IPS-18c (cell line): ENCODE results near the gene IL17D.

Source experiments
- H3K4me3 ChIP-seq: 2 replicates; pipeline ENCODE4 v1.7.0; 2013; ENCODE audit warnings: low read depth, mild to moderate bottlenecking, low read length, moderate library complexity; ENCODE audit not compliant: insufficient read depth
- H3K9me3 ChIP-seq: one replicate; pipeline ENCODE4 v1.6.1; 2013; ENCODE audit warnings: mild to moderate bottlenecking, low read length, moderate library complexity; ENCODE audit not compliant: control insufficient read depth, insufficient read depth

Gene IL17D

GRCh38 chr13:20713751-20714150, 10.3 kb downstream of the IL17D start:
- Histone ChIP-seq H3K9me3 (peaks cover 3% of the 10 kb centered on the region), H3K4me3 (no peak overlapping the region)

GRCh38 chr13:20714161-20714560, 10.7 kb downstream of the IL17D start:
- Histone ChIP-seq H3K4me3 (no peak overlapping the region), H3K9me3 (peaks cover 3% of the 10 kb centered on the region)

DNA sequence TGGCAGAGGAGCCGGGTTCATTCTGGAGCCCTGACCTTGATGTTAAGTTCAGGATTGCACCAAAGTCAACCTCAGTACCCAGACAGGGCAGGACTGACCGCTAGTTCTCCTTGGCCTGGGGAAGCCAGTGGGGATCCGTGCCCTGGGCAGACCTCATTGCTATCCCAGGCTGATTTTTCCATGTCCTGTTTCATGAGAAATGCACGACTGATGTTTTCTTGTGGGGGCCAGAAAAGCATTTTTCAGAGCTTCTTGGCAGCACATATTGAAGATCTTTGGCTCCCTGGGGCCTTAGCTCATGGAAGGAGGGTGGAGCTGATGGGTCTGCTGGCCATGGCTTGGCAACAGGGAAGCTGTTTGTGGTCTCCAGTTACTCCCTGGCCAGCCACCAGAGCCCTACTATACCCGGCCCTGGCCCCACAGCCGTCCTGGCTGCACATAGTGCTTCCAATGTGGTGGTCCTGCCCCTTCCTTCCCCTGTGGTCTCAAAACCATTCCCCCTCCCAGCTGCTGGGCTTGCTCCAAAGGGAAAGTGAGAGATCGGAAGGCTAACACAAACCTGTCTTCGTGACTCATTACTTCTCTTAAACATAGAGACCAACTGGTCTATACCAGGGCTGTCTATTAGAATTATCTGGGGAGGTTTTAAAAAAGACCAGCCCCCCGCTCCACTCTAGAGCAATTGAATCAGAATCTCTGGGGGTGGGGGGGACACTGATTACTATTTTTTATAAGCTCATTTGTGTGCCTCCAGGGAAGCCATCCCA, 11.2 kb downstream of the IL17D start:
- H3K4me3 ChIP-seq: no peak overlapping the region

GRCh38 chr13:20715330-20715712, 11.8 kb downstream of the IL17D start:
- Histone ChIP-seq H3K4me3 (no peak overlapping the region), H3K9me3 (peaks cover 3% of the 10 kb centered on the region)

More for the DNA sequence above, 11.2 kb downstream of the IL17D start:
- peaks cover 3% of the 10 kb centered on the region for H3K9me3 ChIP-seq

- Histone ChIP-seq H3K9me3 (peaks cover 3% of the 10 kb centered on the region), H3K4me3 (no peak overlapping the region)
Measured at GRCh38 chr13:20716951-20717350, 13.5 kb downstream of the IL17D start.

GRCh38 chr13:20717581-20718542, 14.4 kb downstream of the IL17D start:
- Histone ChIP-seq H3K9me3 (peaks cover 2% of the 10 kb centered on the region), H3K4me3 (no peak overlapping the region)

DNA sequence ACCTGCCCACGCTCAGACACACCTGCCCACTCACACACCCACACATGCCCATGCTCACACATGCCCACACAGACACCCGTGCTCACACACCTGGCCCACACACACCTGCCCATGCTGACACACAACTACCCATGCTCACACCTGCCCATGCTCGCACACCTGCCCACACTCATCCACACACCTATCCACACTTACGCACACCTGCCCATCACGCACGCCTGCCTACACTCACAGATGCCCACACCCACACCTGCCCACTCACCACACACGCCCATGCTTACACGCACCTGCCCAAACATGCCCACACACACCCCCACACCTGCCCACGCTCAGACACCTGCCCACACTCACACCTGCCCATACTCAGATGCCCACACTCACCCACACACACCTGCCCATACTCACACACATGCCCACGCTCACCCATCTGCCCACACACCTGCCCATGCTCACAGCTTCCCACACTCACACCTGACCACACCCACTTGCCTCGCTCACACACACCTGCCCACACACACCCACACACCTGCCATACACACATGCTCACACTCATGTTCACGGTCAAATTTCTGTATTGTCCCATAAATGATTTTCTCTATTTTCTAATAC, 15.6 kb downstream of the IL17D start:
- Histone ChIP-seq H3K4me3 (no peak overlapping the region), H3K9me3 (no peaks in the 10 kb centered on the region)

GRCh38 chr13:20719783-20720182, 16.3 kb downstream of the IL17D start:
- H3K4me3 ChIP-seq: no peak overlapping the region

DNA sequence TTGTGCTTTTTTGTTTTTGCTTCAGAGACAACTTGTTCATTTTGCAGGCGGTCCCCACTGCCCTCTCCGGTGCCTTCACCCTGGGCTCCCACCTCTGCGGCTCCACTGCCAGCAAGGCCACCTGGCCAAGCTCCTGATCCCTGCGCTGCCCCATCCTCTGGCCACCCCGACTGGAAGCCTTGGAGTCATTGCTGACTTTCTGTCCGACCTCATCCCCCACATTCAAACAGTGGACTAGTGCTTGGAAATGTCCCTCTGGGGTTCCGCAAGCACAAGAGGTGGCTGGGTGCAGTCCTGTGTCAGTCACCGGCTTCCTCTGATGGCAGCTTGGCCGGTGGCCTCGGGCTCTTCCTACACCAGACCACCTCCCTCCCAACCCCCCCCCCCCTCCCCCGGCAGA, 17.0 kb downstream of the IL17D start:
- H3K4me3 ChIP-seq: no peak overlapping the region

More at GRCh38 chr13:20719783-20720182, 16.3 kb downstream of the IL17D start:
- no peaks in the 10 kb centered on the region for H3K9me3 ChIP-seq

GRCh38 chr13:20721058-20721453, 17.6 kb downstream of the IL17D start:
- H3K4me3 ChIP-seq: peak overlapping the region; percentile 59; the same call in 1 of the 2 replicates

More for the DNA sequence above, 17.0 kb downstream of the IL17D start:
- H3K9me3 ChIP-seq: no peaks in the 10 kb centered on the region

DNA sequence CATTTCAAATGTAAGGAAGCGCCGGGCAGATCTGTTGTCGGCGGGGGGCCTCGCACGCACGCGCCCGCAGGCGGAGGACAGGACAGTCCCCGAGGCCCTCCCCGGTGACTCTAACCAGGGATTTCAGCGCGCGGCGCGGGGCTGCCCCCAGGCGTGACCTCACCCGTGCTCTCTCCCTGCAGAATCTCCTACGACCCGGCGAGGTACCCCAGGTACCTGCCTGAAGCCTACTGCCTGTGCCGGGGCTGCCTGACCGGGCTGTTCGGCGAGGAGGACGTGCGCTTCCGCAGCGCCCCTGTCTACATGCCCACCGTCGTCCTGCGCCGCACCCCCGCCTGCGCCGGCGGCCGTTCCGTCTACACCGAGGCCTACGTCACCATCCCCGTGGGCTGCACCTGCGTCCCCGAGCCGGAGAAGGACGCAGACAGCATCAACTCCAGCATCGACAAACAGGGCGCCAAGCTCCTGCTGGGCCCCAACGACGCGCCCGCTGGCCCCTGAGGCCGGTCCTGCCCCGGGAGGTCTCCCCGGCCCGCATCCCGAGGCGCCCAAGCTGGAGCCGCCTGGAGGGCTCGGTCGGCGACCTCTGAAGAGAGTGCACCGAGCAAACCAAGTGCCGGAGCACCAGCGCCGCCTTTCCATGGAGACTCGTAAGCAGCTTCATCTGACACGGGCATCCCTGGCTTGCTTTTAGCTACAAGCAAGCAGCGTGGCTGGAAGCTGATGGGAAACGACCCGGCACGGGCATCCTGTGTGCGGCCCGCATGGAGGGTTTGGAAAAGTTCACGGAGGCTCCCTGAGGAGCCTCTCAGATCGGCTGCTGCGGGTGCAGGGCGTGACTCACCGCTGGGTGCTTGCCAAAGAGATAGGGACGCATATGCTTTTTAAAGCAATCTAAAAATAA, 18.2 kb downstream of the IL17D start:
- Histone ChIP-seq H3K4me3 (peak overlapping the region; percentile 59), H3K9me3 (no peaks in the 10 kb centered on the region)

More at GRCh38 chr13:20721058-20721453, 17.6 kb downstream of the IL17D start:
- H3K9me3 ChIP-seq: no peaks in the 10 kb centered on the region

GRCh38 chr13:20727856-20728255, 24.4 kb downstream of the IL17D start:
- Histone ChIP-seq H3K9me3 (no peaks in the 10 kb centered on the region), H3K4me3 (no peak overlapping the region)

DNA sequence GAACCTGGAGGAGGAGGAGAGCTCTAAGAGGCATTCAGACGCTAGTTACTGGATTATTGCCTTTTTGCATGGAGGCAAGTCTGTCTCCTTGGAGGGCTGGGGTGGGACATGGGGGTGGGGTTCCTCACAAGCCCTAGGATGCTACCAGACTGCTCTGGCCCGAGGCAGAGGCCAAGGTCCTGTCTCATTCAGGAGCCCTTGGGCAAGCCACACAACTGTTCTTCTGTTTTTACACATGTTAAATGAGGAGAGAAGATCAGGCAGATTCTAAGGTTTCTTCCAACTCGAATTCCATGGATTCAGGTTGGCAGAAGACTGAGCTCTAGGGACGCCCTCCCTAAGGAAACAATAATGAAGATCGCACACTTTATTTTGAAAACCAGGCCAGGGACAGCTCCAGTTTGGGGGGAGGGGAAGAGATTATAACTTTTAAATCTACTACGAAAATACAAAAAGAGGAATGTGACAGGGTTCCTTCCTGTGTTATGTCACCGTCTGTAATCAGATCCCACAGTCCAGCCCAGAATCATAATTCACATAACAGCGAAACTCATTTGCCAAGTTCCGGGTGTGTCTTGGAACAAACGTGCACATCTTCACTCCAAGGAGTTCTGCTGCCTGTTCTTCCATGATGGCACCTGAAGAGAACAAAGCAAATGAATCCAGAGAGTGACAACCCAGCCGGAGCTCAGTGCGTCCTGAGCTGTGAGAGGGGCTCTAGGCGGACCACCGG, 25.2 kb downstream of the IL17D start:
- Histone ChIP-seq H3K9me3 (no peaks in the 10 kb centered on the region), H3K4me3 (no peak overlapping the region)

DNA sequence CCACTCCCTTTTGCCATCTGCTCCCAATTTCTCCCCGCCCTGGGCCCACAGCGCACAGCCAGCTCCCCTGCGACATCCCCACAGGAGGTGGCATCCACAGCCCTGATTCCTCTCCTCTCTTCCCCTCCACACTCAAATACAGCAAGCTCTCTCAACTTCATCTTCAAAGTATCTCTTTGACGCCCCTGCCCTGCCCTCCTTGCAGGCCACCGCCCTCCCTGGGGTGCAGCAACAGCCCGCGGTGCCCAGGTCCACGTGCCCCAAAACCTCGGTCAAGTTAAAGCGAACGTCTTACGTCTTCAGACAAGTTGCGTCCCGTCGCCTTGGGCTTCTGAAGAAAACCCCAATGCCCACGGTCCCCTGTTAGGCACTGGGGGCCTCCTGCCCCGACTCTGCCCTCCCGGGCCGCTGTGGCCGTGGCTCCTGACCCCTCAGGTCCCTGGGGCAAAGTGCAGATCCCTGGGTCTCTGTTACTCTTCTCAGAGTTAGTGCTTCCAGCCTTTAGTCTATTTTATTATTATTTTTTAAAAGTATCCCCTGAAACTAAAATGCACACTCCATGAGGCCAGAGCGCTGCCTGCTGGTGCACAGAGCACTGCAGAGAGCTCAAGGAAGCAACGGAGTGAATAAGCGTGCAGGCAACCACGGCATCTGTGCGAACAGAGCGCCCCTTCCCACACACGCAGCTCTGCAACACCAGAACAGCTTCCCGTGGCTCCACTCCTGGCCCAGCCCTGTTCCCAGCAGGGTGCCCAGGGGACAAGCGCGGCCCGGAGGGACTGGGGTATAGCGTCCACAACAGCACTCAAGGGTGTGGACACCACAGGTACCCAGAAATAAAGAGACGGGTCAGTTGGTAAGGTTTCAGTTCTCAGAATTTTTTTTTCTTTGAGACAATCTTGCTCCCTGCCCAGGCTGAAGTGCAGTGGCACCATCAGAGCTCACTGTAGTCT, 26.4 kb downstream of the IL17D start:
- H3K4me3 ChIP-seq: no peak overlapping the region
- no peaks in the 10 kb centered on the region for H3K9me3 ChIP-seq

DNA sequence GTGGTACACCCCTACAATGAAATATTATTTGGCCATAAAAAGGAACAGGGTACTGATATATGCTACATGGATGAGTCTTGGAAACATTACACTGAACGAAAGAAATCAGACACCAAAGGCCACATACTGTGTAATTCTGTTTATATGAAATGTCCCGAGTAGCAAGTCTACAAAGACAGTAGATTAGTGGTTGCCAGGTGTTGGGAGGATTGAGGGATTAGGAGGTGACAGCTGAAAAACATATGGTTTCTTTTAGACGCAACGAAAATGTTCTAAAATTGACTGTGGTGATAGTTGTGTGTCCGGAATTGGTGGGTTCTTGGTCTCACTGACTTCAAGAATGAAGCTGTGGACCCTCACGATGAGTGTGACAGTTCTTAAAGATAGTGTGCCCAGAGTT, 35.1 kb downstream of the IL17D start:
- Histone ChIP-seq H3K4me3 (no peak overlapping the region), H3K9me3 (no peaks in the 10 kb centered on the region)
